GM11168 (cell line): ENCODE results near the gene ERBB2.
"Not testable (repeated sequence)": the region's sequence is repeated elsewhere in the genome, so short reads cannot be mapped to it uniquely, and the experiment has no call there.

Experiments used
- in situ Hi-C: fragments of 300-500 bp; cut with MboI; formaldehyde crosslinking; loops from one replicate; pipeline ENCODE4 v1.12.0; 2022; ENCODE audit warnings: low sequenced_read_pairs; ENCODE audit not compliant: unreplicated experiment

Gene ERBB2

DNA sequence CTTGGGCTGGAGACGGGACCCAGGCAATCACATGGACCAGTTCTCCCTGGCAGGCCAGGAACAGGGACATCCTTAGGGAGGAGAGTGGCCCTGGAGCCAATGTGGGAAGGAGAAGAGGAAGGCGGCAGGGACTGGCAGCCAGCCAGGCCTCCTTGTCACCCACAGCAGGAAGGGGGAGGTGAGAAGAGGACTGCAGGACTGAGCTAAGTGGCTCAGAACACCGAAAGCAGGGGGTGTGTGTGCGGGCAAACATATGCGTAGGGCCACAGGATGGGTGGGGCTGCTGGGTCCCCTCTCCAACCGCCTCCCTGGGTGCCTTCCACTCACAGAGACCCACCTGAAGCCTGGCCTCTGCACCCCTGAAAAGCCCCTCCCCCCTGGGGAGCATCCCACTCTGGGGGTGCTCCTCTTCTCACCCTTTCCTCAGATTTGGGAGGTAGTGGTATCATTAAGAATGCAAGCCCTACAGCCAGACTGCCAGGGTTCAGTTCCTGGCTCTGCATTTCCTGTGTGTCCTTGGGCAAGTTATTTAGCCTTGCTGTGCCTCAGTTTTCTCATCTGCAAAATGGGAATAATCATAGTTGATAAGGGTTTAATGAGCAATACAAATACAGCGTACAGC lies 23.6 kb upstream of the ERBB2 start:
- in situ Hi-C loops = no loop called here

DNA sequence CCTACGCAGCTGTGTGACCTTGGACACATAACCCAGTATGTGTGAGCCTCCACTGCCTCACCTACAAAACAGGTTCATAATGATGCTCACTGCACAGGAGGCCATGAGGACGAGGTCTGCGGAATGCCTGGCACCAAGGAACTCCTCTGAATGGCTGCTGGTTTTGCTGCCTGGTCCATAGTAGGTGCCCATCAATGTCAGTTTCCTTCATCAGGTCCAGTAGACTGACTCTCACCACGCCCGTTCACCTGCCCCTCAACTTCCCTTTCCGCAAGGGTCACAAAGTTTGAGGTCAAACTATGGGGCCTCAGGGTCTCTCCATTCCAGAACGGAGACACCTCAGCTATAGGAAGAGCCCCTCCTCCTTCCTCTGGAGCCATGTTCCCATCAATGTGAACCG lies 22.8 kb upstream of the ERBB2 start:
- in situ Hi-C loops = no loop called here

GRCh38 chr17:39677542-39678339 lies 22.1 kb upstream of the ERBB2 start:
- in situ Hi-C loops = no loop called here

DNA sequence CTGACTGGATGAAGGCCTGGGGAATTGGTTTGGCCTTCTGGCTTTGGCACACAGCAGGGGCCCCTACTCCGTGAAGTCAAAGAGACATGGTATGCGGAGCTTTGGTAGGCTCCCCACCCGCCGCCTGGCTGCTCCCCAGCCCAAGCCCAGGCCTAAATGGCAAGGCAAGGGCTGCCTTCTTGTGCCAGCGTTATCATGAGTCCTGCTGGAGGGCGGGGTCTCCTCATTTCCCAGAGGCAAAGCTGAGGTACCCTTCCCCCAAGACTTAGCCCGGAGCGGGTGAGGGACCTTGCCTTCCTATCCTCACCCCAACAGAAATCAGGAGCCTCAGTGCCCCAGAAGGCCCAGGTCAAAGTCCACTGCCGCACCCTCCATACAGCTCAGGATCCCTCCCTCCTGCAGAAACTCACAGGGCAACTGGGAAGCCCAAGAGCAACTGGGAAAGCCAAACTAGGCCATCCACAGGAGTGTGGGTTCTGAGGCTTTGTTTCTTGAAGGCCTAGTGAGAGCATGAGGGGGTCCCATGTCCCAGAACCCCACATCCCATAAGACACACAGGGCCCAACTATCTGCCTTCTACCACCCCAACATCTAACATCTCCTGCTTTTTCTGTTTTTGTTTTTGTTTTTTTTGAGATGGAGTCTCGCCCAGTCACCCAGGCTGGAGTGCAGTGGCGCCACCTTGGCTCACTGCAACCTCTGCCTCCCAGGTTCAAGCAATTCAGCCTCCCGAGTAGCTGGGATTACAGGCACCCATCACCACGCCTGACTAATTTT lies 21.3 kb upstream of the ERBB2 start:
- in situ Hi-C loops = no loop called here

GRCh38 chr17:39679521-39680192 lies 20.2 kb upstream of the ERBB2 start:
- in situ Hi-C loops = no loop called here

DNA sequence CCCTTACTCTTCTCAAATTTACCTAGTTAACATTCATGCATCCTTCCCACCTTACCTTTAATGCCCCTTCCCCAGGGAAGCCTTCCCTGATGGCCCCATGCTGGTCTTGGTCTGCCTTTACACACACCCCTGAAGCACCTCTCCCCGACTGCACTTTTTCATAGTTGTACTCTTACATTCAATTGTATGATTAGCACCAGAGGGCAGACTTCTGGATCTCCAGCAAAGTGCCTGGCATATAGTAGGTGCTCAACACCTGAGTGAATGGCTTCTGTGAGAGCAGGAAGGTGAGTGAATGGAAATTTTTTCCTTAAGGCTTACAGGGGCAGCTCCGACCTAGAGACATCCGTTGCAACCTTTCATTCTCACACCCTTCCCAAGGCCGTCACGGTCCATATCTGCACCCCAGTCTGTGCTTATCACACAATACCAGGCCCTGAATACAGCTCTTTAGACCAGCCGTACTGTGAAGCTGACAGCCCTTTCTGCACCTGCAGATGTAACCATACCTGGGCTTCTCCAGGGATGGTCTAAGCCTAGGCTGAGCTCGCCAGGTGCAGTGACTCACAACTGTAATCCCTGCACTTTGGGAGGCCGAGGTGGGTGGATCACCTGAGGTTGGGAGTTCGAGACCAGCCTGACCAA lies 16.4 kb upstream of the ERBB2 start:
- in situ Hi-C loops = no loop called here

DNA sequence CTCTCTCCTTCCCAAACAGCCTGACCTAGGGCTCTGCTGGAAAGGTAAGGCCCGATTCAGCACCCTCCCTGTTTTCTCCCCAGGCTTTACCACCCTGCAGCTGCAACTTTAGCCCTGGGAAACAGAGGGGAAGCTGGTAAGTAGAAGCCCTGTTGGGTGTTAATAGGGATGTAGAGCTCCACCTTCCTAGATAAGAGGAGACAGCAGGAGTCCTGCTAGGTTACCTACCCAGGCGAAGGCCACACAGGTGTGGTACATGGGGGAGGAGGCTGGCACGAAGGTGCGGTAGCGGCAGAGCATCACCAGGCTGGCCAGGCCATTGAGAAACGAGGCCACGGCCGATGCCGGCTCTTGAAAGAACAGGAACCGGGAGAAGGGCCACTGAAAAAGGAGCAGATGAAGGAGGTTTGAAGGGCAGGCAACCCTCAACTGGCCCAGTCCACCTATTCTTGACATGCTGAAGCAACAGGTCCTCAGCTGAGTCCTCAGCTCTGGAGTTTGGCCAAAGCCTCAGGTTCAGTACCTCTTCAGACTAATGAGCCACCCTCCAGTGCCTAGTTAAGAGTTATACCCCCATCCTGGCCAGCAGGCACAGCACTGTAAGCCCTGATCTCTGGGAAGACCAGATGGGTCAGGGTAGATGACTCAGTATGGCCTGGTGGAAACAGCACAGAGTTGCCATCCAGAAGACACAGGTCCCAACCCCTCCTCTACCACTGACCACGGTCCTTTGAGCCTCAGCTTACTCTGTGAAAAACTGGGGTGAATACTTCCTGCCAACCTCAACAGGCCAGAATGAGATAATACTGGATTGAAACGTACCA lies 15.3 kb upstream of the ERBB2 start:
- in situ Hi-C loops = no loop called here

- in situ Hi-C loops = no loop called here
These were observed 12.7 kb upstream of the ERBB2 start for GRCh38 chr17:39687101-39687545.

DNA sequence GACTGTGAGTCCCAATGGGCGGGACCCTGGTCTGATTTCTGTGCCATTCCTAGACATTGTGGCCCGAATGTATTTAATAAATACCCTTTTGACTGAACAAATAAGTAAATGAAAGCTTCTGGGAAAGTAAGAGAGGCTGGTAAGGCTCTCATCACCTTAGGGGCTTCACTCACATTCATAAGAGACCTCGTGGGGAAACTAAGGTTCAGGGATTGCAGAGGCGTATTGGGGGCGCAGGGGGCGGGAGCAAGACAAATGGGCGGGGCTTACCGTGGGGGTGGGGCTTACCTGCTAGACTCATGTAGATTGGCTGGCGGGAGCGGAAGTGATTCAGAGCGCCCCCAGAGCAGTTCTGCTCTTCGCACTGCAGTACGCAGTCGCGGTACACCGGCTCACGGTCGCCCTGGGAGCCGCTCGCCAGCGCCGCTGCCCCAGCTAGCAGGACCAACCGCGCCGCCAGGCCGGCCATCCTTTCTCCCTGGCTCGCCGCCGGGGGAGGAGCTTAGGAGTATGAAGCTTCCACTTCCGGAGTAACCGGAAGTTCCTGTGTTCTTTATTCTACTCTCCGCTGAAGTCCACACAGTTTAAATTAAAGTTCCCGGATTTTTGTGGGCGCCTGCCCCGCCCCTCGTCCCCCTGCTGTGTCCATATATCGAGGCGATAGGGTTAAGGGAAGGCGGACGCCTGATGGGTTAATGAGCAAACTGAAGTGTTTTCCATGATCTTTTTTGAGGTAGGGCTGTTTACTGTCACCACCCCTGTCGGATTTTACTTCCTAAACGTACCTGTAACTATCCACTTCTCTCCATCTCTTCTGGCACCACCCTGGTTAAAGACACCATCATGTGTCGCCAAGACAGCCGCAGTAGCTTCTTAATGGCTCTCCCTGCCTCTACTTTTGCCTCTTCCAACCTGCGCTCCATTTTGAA lies 12.1 kb upstream of the ERBB2 start, which contains the start of gene PGAP3:
TSS of gene PGAP3 (minus strand) at position 512 of the 929 bp plus-strand sequence. CDS start at position 469, 43 bp downstream.
- in situ Hi-C loops = no loop called here

DNA sequence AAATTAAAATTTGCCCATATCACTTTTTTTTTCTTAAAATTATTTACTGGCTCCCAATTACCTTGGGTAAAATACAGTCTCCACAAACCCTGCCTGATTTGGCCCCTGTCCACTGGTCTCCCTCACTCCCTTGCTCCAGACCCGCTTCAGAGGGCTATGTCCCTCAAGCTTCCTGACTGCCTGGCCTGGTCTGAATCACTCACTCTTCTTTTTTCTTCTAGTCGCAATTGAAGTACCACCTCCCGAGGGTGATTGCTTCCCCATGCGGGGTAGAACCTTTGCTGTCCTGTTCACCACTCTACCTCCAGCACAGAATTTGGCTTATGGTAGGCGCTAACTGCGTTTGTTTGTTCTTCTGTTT lies 11.4 kb upstream of the ERBB2 start:
- in situ Hi-C loops = no loop called here

DNA sequence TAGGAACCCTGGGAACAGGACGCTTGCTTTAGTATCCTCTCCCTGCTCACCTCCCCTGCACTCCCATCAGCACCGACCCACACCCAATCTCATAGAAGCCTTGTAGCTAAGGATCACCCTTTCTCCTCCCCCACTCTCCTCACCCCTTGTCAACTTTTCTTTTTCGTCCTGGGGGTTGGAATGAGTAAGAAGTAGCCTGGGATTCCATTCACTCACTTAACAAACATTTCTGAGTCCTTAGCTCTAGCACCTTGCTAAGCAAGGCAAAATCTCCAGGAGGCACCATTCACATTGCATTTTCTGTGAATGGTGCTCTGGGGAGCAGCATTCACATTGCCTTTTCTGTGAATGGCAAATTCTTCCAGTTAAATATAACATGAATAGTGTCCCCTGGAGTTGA lies 10.9 kb upstream of the ERBB2 start:
- in situ Hi-C loops = no loop called here

GRCh38 chr17:39694593-39694992 lies 5.3 kb upstream of the ERBB2 start:
- in situ Hi-C loops = no loop called here

GRCh38 chr17:39695089-39695474 lies 4.8 kb upstream of the ERBB2 start:
- in situ Hi-C loops = no loop called here

GRCh38 chr17:39696731-39697130 lies 3.1 kb upstream of the ERBB2 start:
- in situ Hi-C loops = no loop called here

DNA sequence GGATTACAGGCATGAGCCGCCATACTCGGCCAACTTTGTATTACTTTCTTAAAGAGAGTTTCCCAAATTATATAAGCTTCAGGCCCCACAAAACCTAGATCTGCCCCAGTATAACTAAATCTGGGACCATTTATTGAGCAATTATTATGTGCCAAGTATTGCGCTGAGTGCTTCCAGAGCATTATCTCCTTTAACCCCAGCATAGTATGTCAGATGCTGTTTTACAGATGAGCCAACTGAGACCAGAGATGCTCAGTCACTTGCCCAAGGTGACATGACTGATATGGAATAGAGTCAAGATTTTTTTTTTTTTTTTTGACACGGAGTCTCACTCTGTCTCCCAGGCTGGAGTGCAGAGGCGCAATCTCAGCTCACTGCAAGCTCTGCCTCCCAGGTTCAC lies 1.9 kb upstream of the ERBB2 start:
- in situ Hi-C loops = no loop called here

DNA sequence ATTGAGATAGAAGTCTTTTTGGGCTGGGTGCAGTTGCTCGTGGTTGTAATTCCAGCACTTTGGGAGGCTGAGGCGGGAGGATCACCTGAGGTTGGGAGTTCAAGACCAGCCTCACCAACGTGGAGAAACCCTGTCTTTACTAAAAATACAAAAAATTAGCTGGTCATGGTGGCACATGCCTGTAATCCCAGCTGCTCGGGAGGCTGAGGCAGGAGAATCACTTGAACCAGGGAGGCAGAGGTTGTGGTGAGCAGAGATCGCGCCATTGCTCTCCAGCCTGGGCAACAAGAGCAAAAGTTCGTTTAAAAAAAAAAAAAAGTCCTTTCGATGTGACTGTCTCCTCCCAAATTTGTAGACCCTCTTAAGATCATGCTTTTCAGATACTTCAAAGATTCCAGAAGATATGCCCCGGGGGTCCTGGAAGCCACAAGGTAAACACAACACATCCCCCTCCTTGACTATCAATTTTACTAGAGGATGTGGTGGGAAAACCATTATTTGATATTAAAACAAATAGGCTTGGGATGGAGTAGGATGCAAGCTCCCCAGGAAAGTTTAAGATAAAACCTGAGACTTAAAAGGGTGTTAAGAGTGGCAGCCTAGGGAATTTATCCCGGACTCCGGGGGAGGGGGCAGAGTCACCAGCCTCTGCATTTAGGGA lies 577 bp upstream of the ERBB2 start:
- in situ Hi-C loops = not testable (repeated sequence)

- in situ Hi-C loops = no loop called here
These were observed 504 bp downstream of the ERBB2 start for GRCh38 chr17:39700148-39700987.
